Caco-2 (cell line): ENCODE data around the gene IGIP. TPM values are rescaled to one million over a fixed set of nuclear protein-coding genes. Genes with fewer than 3 reads are reported as not detected.
A peak's percentile ranks its signal among the peaks of the same experiment; 100 is the strongest.

Experiments
- BruUV-seq: library from RNA; stranded (reverse); fragments of 400-500 nt; replicated peaks from 2 replicates; lab custom pipeline; 2021; lab: Mats Ljungman, UMichigan
- CTCF ChIA-PET: fragments of 300-600 bp; sonication (Branson Sonifier 250); formaldehyde crosslinking; loops from one replicate; lab custom pipeline; 2022; ENCODE audit warnings: antibody characterized with exemption; lab: Charles Lee
- POLR2A ChIA-PET: fragments of 300-600 bp; sonication (Branson Sonifier 250); formaldehyde crosslinking; loops from one replicate; lab custom pipeline; 2022; ENCODE audit warnings: antibody characterized with exemption; lab: Charles Lee
- DNase-seq, 2 experiments: peaks; one replicate each; pipeline versions ENCODE4 v3.0.0 to v3.0.0-alpha.2; 2020 to 2022
- H3K27me3 ChIP-seq: replicated peaks from 2 replicates; pipeline ENCODE4 v1.6.0; 2011; ENCODE audit warnings: low read length; ENCODE audit not compliant: control insufficient read depth, insufficient read depth
- H3K36me3 ChIP-seq: 2 replicates; pipeline ENCODE4 v1.5.1; 2011; ENCODE audit warnings: low read length; ENCODE audit not compliant: control insufficient read depth, insufficient read depth
- H3K4me1 ChIP-seq: fragments of 250-450 bp; sonication (Bioruptor Pico); 2 replicates; pipeline ENCODE4 v1.5.1; 2020; ENCODE audit warnings: mild to moderate bottlenecking
- H3K4me3 ChIP-seq: 2 replicates; pipeline ENCODE4 v1.5.1; 2011; ENCODE audit warnings: low read depth, mild to moderate bottlenecking, control low read depth, low read length
- H3K9me3 ChIP-seq: fragments of 250-450 bp; sonication (Bioruptor Pico); 2 replicates; pipeline ENCODE4 v1.5.1; 2020; ENCODE audit warnings: mild to moderate bottlenecking, moderate library complexity
- H3K27ac Mint-ChIP-seq: one replicate; pipeline ENCODE4 v1.8.0; 2022; ENCODE audit warnings: mixed read lengths; ENCODE audit not compliant: unreplicated experiment
- H3K27me3 Mint-ChIP-seq: one replicate; pipeline ENCODE4 v1.8.0; 2022; ENCODE audit warnings: mixed read lengths; ENCODE audit not compliant: insufficient read depth, unreplicated experiment
- H3K36me3 Mint-ChIP-seq: one replicate; pipeline ENCODE4 v1.8.0; 2022; ENCODE audit warnings: mild to moderate bottlenecking, mixed read lengths; ENCODE audit not compliant: insufficient read depth, unreplicated experiment
- H3K4me1 Mint-ChIP-seq: one replicate; pipeline ENCODE4 v1.8.0; 2022; ENCODE audit warnings: low read depth, mixed read lengths; ENCODE audit not compliant: unreplicated experiment
- H3K4me3 Mint-ChIP-seq: one replicate; pipeline ENCODE4 v1.8.0; 2022; ENCODE audit warnings: mild to moderate bottlenecking, moderate library complexity, mixed read lengths; ENCODE audit not compliant: unreplicated experiment
- H3K9me3 Mint-ChIP-seq: one replicate; pipeline ENCODE4 v1.8.0; 2022; ENCODE audit warnings: mixed read lengths; ENCODE audit not compliant: unreplicated experiment
- intact Hi-C: fragments of 100-400 bp; cut with micrococcal nuclease; formaldehyde crosslinking; loops from one replicate; pipeline ENCODE4 v1.10.0; 2022; ENCODE audit not compliant: unreplicated experiment
- total RNA-seq: library from RNA; stranded (reverse); gene quantifications from 2 replicates; pipeline ENCODE4 v1.2.3, GENCODE V29; 2022
- TF ChIP-seq, protein P1 (sequence below), 2 experiments: fragments of 200-600 bp in 1 of 2; IDR thresholded peaks; 1 replicate in 1 of 2; 2 replicates in 1 of 2; pipeline versions ENCODE4 v1.5.1 to v1.8.0; 2011 to 2022; ENCODE audit warnings: antibody characterized with exemption in 1 of 2, control low read depth in 1 of 2, inconsistent platforms in 1 of 2, low read depth in 1 of 2, low read length in 1 of 2, mild to moderate bottlenecking in 1 of 2, moderate library complexity in 1 of 2; ENCODE audit not compliant: insufficient read depth in 1 of 2, severe bottlenecking in 1 of 2, unreplicated experiment in 1 of 2

IGIP gene
- total RNA-seq, 1 experiment from 2014 or later, result 3.7 TPM

GRCh38 chr5:140107312-140108092 is 18.2 kb upstream of the IGIP start:
- H3K27me3 ChIP-seq, result no peaks in the 10 kb centered on the region
- TF ChIP-seq, protein P1, sequence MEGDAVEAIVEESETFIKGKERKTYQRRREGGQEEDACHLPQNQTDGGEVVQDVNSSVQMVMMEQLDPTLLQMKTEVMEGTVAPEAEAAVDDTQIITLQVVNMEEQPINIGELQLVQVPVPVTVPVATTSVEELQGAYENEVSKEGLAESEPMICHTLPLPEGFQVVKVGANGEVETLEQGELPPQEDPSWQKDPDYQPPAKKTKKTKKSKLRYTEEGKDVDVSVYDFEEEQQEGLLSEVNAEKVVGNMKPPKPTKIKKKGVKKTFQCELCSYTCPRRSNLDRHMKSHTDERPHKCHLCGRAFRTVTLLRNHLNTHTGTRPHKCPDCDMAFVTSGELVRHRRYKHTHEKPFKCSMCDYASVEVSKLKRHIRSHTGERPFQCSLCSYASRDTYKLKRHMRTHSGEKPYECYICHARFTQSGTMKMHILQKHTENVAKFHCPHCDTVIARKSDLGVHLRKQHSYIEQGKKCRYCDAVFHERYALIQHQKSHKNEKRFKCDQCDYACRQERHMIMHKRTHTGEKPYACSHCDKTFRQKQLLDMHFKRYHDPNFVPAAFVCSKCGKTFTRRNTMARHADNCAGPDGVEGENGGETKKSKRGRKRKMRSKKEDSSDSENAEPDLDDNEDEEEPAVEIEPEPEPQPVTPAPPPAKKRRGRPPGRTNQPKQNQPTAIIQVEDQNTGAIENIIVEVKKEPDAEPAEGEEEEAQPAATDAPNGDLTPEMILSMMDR (IDR thresholded peaks at IDR 0.05; ENCODE audit: insufficient read depth in 1 of 2, low read depth in 1 of 2, low read length in 1 of 2, severe bottlenecking in 1 of 2, unreplicated experiment in 1 of 2), result peak in 1 of 2 experiments; percentile 13
- H3K4me1 ChIP-seq, result peaks cover 4% of the 10 kb centered on the region; the same call in 1 of the 2 replicates
- no TSS peak for BruUV-seq
- H3K9me3 Mint-ChIP-seq, result no peaks in the 10 kb centered on the region
- peaks cover 1% of the 10 kb centered on the region for H3K27me3 Mint-ChIP-seq
- POLR2A ChIA-PET, result interaction anchor here (0.5 to 1.0 kb wide), 12 partner anchors 8 to 526 kb away, joined by 3 to 9 read pairs (median 4); partner anchors contain the start of genes HBEGF and NRG2
- peak; percentile 94 to 95 for DNase-seq
- no peaks in the 10 kb centered on the region for H3K9me3 ChIP-seq
- intact Hi-C loops, result loop anchor here (1.0 to 10.0 kb wide), 6 partner anchors 9 to 463 kb away; partner anchors contain the start of gene CXXC5
- CTCF ChIA-PET, result interaction anchor here (0.5 to 1.6 kb wide), 11 partner anchors 11 to 238 kb away, joined by 3 to 7 read pairs (median 3); no protein-coding TSS in a partner anchor
- H3K4me3 Mint-ChIP-seq, result peak overlapping the region; percentile 94
- H3K27ac Mint-ChIP-seq, result peak overlapping the region; percentile 92
- no peaks in the 10 kb centered on the region for H3K36me3 ChIP-seq
- H3K36me3 Mint-ChIP-seq, result peaks cover 15% of the 10 kb centered on the region
- peaks cover 14% of the 10 kb centered on the region for H3K4me1 Mint-ChIP-seq
- H3K4me3 ChIP-seq, result peak overlapping the region; percentile 73

- Histone ChIP-seq H3K36me3 (no peaks in the 10 kb centered on the region), H3K4me1 (peaks cover 4% of the 10 kb centered on the region; the same call in 1 of the 2 replicates), H3K27me3 (no peaks in the 10 kb centered on the region), H3K4me3 (peak overlapping the region; percentile 73), H3K9me3 (no peaks in the 10 kb centered on the region)
- Mint-ChIP-seq H3K36me3 (peaks cover 18% of the 10 kb centered on the region), H3K27me3 (no peaks in the 10 kb centered on the region), H3K4me1 (peaks cover 14% of the 10 kb centered on the region), H3K27ac (peak overlapping the region; percentile 92), H3K9me3 (no peaks in the 10 kb centered on the region), H3K4me3 (peak overlapping the region; percentile 94)
- BruUV-seq, result no TSS peak
- DNase-seq, result peak; percentile 45 to 89
- ChIA-PET CTCF (interaction anchor here (0.5 to 1.6 kb wide), 14 partner anchors 9 to 1399 kb away, joined by 3 to 7 read pairs (median 3); no protein-coding TSS in a partner anchor), POLR2A (interaction anchor here (0.5 to 1.0 kb wide), 9 partner anchors 9 to 527 kb away, joined by 3 to 9 read pairs (median 5); partner anchors contain the start of gene NRG2)
- intact Hi-C loops, result loop anchor here (2.0 to 10.0 kb wide), 3 partner anchors 34 to 464 kb away; partner anchors contain the start of gene CXXC5
- TF ChIP-seq, protein P1 (IDR thresholded peaks at IDR 0.05; ENCODE audit: insufficient read depth in 1 of 2, low read depth in 1 of 2, low read length in 1 of 2, severe bottlenecking in 1 of 2, unreplicated experiment in 1 of 2), result no peak
These were observed 17.4 kb upstream of the IGIP start for GRCh38 chr5:140108093-140109017.
